GM19328 (cell line): ENCODE results near the gene ICE2.

Experiments
- ATAC-seq: cut with Tn5 transposase; IDR thresholded peaks from one replicate; pipeline ENCODE4 v1.9.1; 2021; ENCODE audit warnings: mild to moderate bottlenecking, moderate library complexity; ENCODE audit not compliant: unreplicated experiment

The ICE2 gene

DNA sequence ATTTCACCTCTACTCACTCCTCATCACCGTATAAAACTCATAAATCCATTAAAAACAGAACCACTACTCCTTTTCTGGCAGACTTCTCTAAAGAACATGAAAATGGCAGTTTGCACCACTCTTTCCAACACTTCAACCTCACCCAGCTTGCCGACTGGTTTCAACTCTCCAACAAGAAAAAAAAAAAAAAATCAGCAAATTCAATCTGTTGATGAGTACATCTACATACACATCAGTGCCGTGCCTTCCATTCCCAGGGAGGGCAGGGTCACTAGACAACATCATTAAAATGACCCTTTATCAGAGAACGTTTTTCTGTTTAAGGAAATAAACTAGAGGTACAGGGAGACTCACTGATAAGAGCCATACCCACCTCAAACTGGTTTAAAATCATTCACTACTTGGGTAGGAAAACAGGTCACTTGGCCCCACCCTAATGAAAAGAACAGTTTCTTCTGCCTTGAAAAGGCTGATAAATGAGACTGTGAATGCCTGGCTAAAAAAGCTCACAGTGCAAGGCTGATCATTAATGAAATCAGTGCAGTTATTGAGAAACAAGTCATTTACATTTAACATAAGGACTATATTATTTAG lies 87.1 kb downstream of the ICE2 start:
- no peak for ATAC-seq

DNA sequence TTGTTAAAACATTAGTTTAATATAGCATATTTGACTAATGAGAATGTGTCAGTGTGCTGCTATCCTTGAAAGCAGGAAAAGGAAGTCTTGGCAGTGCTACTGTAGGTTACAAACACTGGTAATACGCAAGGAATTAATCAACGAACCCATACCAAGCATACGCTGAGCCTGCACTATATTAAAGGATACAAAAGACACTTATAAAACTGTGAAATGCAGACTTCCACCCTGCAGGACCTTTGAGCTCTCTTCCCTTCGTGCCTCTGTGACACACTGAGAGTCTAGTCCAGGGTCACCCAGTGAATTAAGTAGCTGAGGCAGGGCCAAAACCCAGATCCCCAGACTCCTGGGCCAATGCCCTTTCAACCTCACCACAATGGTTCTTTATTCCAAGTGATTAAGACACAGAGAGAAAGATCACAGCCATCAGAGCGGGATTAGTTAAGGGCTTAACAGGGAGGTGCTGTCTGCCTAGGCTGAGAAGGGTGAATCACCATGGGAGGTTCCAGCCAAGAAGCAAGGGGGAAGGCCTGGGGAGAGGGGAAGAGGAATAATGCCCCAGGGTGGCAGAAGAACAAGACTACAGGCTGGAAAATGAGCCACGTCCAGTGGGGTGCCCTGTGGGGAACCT lies 88.0 kb downstream of the ICE2 start:
- no peak for ATAC-seq

DNA sequence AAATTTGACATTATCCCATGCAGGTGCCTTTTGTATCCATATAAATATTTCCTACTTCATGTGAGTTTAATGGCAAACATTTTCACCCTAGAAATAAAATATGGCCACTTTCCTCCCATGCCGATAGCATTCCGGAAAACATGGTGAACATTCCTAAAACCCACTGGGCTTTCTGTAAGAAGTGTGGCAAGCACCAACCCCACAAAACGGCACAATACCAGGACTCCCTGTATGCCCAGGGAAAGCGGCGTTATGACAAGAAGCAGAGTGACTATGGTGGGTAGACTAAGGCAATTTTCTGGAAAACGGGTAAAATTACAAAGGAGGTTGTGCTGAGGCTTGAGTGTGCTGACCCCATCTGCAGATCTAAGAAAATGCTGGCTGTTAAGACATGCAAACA lies 88.7 kb downstream of the ICE2 start:
- no peak for ATAC-seq

DNA sequence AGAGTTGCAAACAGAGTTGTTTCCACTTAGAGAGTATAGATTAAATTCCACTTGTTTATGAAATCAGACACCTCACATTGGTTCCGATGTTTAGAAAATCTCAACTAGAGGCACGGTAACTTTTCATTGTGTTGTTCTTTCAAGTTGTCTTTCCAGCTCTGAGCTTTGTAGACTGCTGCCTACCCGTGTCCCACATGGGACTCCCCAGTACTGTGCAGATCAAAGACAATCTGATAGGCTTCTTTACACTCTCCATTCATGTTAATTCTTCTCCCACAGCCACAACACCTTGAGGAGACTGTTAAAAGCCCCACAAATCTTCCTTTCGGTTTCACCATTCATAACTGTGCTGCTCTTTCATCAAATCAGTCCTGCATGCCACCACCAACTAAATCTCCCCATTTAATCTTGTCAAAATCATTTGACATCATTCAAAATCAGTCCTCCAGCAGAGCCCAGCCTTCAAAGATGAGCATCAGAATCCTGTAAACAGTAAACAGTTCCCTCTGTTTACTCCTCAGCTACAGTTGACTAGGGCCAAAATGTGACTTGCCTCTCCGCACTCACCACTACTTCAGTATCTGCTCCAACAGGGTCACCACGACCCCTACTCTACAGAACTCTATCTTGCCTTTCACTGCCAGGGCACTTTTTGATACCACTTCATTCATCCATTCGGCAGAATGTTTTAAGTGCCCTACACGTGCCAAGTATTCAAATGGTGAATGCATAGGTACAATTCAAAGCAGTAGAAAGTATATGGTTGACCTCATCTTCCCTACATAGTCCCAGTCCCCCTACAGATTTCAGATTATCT lies 89.5 kb downstream of the ICE2 start:
- no peak for ATAC-seq

DNA sequence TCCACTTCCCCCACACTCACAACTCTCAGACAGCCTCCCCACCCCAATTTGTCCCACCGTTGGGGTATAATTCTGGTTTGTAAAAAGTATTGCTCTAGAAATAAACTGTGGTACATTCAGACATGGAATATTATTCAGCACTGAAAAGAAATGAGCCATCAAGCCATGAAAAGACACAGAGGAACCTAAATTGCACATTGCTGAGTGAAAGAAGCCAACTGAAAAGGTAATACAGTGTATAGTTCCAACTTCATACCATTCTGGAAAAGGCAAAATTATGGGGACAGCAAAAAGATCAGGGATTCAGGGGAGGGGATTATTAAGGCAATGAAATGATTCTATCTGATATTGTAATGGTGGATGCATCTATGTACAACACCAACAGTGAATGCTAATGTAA lies 91.6 kb downstream of the ICE2 start:
- no peak for ATAC-seq

DNA sequence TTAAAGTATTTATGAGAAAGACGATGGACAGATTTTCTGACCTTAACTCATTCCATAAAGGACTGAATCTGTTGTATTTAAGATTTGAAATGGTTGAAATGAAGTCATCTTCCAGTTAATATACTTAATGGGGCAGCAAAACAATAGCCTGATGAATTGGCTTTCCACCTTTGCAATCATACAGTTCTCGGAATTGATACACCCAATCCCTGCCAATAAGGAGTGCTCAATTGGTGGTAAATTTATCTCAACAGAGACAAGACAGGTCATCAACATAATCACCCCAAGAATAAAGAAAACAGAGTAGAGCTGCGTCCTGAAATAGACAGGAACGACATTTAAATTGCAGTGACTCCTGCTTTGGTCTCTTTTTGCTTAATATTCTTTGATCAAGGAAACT lies 92.3 kb downstream of the ICE2 start:
- no peak for ATAC-seq

DNA sequence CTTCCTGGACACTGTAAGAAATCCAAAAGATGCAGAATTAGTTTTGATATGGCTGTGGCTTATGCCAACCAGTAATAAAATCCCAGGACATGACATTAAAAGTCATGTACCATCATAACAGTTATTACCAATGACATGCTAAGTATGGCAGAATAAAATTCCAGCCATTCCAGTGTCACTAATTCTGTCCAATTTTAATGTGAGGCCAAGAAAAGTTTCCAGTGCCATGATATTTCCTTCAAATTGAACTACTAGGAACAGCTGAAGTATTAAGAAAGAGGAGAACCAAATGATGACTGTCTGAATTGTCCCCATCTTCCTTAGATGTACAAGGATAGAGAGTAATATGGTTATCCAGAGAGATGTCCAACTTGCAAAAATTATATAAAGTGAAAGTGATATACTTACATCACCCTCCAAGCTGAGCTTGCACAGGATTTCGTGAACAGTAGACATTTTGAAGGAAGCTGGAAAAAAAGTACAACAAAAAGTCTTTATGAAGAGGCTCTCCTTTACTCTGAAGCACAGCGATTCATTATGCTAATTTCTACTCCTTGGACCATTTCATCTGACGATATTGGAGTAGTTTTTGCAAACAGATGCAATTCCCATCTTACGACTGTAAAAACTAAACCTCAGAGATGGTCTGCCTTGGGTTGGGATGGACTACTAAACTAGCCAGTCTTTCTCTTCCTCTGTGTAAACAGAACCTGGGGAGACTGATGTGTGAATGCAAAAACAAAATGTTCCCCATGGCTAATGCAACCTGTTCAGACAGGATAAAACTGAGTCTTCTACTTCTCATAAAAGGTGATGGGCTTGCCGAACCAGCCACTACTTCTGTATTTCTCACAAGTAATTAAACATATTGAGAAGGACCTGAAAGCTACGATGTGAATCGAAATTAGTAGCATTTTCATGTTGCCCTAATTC lies 93.1 kb downstream of the ICE2 start:
- no peak for ATAC-seq

DNA sequence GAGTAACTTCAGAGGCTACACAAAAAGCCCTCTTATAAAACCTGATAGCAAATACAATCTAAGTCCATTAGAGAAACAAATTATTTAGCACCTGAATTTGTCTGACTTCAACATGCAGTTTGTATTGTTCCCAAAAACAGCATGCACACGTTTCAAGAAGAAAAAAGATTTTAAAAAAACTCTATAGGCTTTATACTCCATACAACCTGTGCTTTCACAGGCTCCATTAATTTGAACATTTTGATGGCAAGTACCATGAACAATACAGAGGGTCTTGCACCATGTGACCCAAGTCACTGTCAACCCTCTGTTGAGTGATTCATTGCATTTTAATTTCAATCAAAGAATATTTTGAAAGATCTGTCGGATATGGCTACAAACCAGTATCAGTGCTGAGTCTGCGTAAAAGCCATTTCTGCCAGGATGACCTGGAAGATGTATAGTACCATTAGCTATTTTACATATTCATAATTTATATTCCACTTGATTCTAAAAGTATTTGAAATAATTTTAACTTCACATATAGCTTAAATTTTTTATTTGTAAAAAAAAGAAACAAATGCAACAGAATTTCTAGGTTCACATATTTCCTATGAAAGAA lies 94.3 kb downstream of the ICE2 start:
- ATAC-seq, result no peak

DNA sequence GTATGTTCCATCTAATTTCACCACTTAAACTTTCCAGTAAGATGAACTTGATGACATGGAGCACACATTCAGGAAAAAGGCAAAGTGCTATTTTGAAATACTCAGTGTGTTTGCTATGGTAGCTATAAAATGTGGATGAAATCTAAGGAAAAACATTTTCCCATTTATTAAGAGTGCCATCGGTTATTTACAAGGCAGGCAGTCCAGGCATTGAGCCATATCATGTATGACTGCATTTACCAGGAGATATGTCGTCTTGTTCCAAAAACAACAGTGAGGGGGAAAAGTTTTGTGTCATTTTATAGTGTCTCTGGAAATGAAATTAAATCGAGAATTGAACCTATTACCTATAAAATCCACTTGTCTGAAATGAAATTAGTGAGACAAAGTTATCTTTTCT lies 94.9 kb downstream of the ICE2 start:
- ATAC-seq, result no peak

DNA sequence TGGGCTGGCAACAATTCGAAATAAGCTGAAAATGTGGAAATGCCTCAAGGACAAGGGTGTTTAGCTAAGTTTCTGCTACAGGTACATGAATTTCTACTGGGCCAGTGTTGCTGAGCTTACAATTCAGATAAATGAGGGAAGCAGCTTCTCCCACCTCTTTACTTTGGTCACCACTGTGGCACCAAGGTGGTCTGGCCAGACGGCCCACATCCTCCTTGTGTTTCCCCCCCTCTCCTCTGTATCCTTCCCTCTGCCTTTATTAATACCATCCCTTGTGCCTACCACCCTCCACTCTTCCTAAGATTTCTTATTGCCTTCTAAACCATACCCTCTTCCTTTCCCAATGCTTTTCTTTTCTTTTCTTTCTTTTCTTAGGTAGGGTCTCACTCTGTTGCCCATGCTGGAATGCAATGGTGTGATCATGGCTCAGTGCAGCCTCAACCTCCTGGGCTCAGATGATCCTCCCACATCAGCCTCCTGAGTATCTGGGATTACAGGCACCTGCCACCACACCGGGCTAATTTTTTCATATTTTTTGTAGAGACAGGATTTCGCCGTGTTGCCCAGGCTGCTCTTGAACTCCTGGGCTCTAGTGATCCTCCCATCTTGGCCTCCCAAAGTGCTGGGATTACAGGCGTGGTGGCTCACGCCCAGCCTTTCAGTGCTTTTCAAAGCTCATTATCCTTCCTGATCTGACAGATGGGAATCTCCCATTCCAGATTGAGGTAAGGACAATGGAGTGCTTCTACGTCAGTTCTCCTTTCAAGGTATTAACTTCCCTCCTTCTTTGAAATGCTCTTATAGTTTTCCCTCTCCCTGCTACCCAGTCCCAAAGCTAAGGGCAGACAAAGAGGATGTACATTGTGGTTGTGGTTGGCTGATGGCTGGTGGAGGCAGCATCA lies 95.9 kb downstream of the ICE2 start:
- no peak for ATAC-seq

DNA sequence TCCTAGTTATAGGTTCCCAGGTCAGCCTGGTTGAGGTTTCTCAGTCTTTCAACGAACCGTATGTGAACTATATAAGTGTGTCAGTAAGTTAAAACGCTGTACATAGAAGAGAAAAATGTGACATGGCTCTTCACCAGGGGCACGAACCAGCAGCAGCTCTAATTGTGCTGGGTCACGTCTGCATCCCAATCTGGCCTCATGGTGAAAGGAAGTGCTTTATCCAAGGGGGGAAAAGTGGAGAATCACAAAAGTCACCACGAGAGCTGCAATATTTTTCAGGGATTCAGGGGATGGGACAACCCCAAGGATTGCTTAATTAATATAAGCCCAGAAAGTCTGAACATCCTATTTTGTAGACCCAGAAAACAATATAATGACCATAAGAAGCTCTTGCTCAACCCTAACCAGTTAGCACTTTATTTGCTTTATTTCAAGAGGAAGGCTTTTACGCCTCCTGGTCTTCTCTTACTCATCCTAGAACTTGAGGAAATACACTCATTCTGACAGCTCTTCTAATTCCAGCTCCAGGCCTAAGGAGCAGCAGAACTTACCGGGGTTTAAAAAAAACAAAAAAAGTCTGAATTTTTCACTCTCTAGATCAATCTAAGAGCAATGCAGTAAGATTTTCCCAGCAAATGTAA lies 97.7 kb downstream of the ICE2 start:
- ATAC-seq, result no peak

DNA sequence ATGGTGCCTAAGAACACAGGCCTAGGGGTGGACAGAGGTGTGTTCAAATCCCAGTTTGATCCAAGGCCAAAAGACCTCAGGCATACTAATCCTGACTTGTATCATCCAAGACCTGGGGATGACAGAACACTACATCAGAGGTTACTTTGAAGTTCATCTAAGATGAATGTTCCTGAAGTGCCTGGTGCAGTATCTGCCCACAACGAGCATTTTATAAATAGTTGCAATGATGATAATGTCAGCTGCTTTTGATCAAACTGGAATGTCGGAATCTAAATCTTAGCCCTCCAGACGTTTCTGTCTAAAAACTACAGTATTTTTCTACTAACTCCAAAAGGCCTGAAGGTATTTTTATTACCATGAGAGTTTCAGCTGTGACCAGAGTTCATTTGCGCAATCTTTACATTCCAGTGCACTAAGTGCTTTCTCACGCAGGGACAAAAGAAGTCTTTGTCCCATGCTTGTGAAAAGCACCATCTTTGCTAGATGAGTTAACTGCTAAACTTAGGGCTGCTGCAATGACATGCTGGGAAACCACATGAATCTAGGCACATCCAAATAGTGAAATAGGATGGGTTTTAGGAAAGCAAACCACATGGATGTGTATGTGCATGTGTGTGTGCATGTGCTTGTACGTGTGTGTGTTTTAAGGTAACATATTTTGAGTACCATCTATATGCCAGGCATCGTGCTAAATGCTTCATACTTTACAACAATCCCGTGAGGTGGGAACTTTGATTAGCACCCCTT lies 99.2 kb downstream of the ICE2 start:
- no peak for ATAC-seq

DNA sequence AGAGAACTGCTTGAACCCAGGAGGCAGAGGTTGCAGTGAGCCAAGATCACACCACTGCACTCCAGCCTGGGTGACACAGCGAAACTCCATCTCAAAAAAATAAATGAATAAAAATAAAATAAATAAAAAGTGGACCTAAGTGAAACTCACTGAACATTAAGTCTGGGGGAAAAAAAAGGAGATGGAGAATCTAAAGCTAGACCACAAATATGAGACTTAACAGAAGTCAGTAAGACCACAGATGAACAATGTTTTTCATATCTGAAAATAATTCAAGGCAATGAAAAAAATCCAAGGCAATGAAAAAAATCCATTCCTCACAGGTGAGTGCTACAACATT lies 99.8 kb downstream of the ICE2 start:
- no peak for ATAC-seq

DNA sequence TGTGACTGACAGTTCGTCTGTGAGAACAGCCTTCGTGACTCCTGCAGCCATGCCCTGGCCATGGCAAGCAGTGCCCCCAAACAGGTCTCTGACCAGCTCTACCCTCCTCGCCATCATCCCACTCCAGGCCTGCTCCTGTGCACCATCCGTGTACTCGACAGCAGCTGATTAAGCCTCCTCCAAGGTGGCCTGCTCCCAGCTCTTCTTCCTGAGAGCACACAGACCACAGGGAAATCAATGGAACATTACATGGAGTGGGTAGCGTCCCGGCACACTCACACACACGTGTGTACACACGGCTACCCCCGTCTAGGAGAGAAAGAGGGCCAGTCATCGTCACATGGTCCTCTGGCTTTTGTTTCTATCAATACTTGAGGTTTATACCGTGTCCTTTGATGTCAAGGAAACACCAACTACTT lies 102.3 kb downstream of the ICE2 start:
- no peak for ATAC-seq

DNA sequence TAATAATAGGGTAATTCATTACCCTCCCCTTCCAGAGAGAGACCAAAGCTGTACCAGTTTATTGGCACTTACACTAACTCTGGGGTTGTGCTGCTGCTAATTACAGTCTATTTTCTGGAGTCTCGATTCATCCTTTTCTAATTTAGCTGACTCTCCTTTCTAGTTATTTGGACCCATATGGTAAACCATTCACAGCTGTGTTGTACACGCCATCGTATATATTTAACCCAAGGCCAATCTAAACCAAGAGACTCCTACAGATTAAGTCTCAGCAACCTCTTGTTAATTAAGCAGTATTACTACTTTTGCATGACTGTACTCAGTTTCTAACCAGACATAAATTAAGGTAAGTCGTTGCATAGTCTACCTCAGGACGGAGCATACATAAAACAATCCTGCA lies 103.6 kb downstream of the ICE2 start:
- no peak for ATAC-seq

DNA sequence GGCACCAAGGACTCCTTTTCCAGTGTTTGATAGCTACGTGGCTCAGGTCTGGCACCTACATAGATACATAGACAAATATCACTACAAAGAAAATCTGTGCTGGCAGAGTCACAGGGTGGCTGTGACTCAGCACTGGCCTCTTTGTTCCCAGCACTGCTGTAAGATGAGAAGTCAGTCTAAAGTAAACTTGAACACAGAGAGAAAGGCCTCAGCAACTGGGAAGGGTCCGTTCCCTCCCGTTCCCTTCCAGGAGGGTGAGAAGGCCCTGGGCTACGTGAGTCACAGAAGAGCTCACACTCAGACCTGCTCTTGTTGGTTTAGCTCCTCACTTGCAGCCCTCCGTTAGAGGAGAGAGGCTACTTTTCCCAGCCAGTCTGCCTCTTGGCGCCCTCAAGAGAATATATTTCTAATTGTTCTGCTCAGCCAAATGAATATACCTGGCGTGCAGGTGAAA lies 104.3 kb downstream of the ICE2 start:
- ATAC-seq, result no peak

DNA sequence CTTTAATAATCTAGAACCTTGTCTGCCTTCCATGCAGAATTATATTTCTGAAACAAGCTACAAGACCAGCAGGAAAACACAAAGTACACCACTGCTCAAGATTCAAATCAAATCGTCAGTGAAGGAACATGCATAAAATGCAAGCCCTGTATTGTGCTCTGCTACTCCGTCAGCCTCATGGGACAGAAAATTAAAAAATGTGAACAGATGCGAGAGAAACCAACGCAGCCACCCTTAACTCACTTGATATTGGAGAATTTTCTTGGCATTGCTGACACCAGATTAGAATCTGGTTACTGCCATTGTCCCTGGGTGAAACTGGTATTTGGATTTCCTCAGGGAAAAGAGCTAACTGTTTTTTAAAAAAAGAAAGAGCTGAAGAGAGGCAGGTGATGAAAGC lies 104.7 kb downstream of the ICE2 start:
- no peak for ATAC-seq

DNA sequence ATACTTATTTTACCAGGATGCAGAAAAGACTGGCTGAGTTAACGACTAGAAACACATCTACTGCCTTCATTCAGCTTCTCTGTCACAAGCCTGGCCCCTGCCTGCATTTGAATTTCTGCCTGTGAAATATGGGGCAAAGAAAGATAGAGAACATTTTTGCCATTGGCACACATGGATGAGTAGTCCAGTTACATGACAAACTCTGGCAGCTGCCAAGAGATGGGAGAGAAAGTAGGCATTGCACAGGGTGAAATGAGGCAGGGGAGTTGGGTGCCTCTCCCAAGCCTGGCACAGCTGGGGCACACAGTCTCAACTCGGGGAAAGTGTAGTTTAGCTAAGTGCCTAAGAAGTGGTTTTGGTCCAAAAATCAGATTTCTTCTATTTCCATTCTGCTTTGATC lies 105.2 kb downstream of the ICE2 start:
- no peak for ATAC-seq

DNA sequence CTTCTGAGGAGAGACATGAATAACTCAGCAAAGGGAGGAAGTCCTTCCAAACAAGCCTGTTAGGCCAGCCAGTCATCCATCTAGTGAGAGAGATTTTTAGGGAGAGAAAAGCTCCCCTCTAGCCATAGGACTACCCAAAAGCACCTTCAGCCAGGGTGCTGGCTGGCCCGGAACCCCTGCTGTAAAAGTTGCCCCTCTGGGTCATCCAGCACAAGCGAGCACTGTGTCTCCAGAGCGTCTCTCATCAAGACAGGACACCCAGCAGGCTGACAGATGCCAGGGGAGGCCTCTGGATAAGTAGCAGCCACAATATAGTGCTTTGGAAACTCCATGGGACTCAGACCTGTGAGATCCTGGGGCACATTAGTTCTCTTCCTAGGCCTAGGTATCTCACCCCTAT lies 105.6 kb downstream of the ICE2 start:
- ATAC-seq, result no peak
